Stimulated activated CD8-positive, alpha-beta memory T cell treated with anti-CD3 and anti-CD28 coated beads, Interleukin-12 subunit alpha, Interleukin-12 subunit beta, amount 100 ng/mL, for 4 hours (primary cell): ENCODE measurements around the gene ASL.
A peak's percentile ranks its signal among the peaks of the same experiment; 100 is the strongest.
"Not testable (repeated sequence)": the region's sequence is repeated elsewhere in the genome, so short reads cannot be mapped to it uniquely, and the experiment has no call there.

Source experiments
- DNase-seq: peaks from one replicate; pipeline ENCODE4 v3.0.0-alpha.2; 2020; ENCODE audit warnings: low read depth

The ASL gene

GRCh38 chr7:66076462-66077329 lies 1.1 kb downstream of the ASL start:
- DNase-seq, result no peak

- DNase-seq, result no peak
These were observed 2.4 kb downstream of the ASL start for GRCh38 chr7:66078067-66078466.

GRCh38 chr7:66082083-66082482 lies 6.5 kb downstream of the ASL start:
- DNase-seq, result no peak

- DNase-seq, result no peak
These were observed 7.3 kb downstream of the ASL start for GRCh38 chr7:66082886-66083415.

- no peak for DNase-seq
These were observed 8.1 kb downstream of the ASL start for GRCh38 chr7:66083677-66084076.

GRCh38 chr7:66088861-66089838 lies 13.5 kb downstream of the ASL start:
- no peak for DNase-seq

GRCh38 chr7:66092654-66093053 lies 17.0 kb downstream of the ASL start:
- no peak for DNase-seq

GRCh38 chr7:66095010-66095409 lies 19.4 kb downstream of the ASL start:
- no peak for DNase-seq

- no peak for DNase-seq
These were observed 23.6 kb downstream of the ASL start for GRCh38 chr7:66099232-66099550.

GRCh38 chr7:66099551-66100407 lies 24.2 kb downstream of the ASL start:
- peak; percentile 10 for DNase-seq

GRCh38 chr7:66100408-66101050 lies 24.9 kb downstream of the ASL start:
- DNase-seq, result no peak

GRCh38 chr7:66102168-66102567 lies 26.5 kb downstream of the ASL start:
- DNase-seq, result not testable (repeated sequence)

- DNase-seq, result not testable (repeated sequence)
These were observed 28.4 kb downstream of the ASL start for GRCh38 chr7:66103994-66104393.

GRCh38 chr7:66105263-66105748 lies 29.7 kb downstream of the ASL start:
- DNase-seq, result no peak

- DNase-seq, result not testable (repeated sequence)
These were observed 32.8 kb downstream of the ASL start for GRCh38 chr7:66108410-66108809.

- DNase-seq, result no peak
These were observed 35.2 kb downstream of the ASL start for GRCh38 chr7:66110856-66111255.

- peak; percentile 79 for DNase-seq
These were observed 39.4 kb downstream of the ASL start, which contains the start of gene CRCP for GRCh38 chr7:66114743-66115649. TSS of gene CRCP (plus strand) at chr7:66114847. CDS start at chr7:66114963, 116 bp downstream.

GRCh38 chr7:66116680-66117420 lies 41.2 kb downstream of the ASL start:
- not testable (repeated sequence) for DNase-seq

- no peak for DNase-seq
These were observed 43.0 kb downstream of the ASL start for GRCh38 chr7:66118603-66119002.
